K562 (cell line): ENCODE measurements around the gene NOTCH3. TPM values are rescaled to one million over a fixed set of nuclear protein-coding genes. Genes with fewer than 3 reads are reported as not detected.

Experiments used
- CTCFL ChIP-seq: IDR thresholded peaks from 2 replicates; pipeline ENCODE4 v1.6.1; 2011; ENCODE audit warnings: borderline replicate concordance, low read depth, mild to moderate bottlenecking, moderate library complexity, low read length; ENCODE audit not compliant: insufficient read depth, poor library complexity, severe bottlenecking
- EGR1 ChIP-seq: fragments of 450-650 bp; conservative IDR thresholded peaks from 2 replicates; pipeline ENCODE4 v1.6.1; 2017; ENCODE audit warnings: mild to moderate bottlenecking
- EWSR1 ChIP-seq: fragments of 450-650 bp; IDR thresholded peaks from 2 replicates; pipeline ENCODE4 v1.6.1; 2018; ENCODE audit warnings: borderline replicate concordance, mild to moderate bottlenecking, low read depth, moderate library complexity; ENCODE audit not compliant: partially characterized antibody
- FUS ChIP-seq: fragments of 200-400 bp; formaldehyde crosslinking; optimal IDR thresholded peaks from 2 replicates; pipeline ENCODE3; 2017; ENCODE audit warnings: low read depth, low read length
- HDGF ChIP-seq: fragments of 450-650 bp; IDR thresholded peaks from 2 replicates; pipeline ENCODE4 v1.6.1; 2016
- HMGN3 ChIP-seq: IDR thresholded peaks from 2 replicates; pipeline ENCODE4 v1.6.1; 2011; ENCODE audit warnings: borderline replicate concordance, low read depth, mild to moderate bottlenecking, mixed read lengths, low read length; ENCODE audit not compliant: insufficient read length; ENCODE audit errors: extremely low read depth
- MIER1 ChIP-seq: fragments of 450-650 bp; IDR thresholded peaks from 2 replicates; pipeline ENCODE4 v1.6.1; 2016; ENCODE audit warnings: antibody characterized with exemption, mild to moderate bottlenecking, low read depth
- SAFB ChIP-seq: fragments of 200-400 bp; formaldehyde crosslinking; IDR thresholded peaks from 2 replicates; pipeline ENCODE4 v1.6.1; 2017; ENCODE audit warnings: low read depth, low read length, borderline replicate concordance
- SMAD4 ChIP-seq: fragments of 250-450 bp; sonication (Bioruptor Pico); conservative IDR thresholded peaks from 2 replicates; pipeline ENCODE4 v1.8.0; 2021; ENCODE audit warnings: inconsistent platforms, mild to moderate bottlenecking, moderate library complexity
- TBP ChIP-seq: optimal IDR thresholded peaks from 2 replicates; pipeline ENCODE3; 2011; ENCODE audit warnings: low read depth, low read length, improper control_type of control experiment
- TCF3 ChIP-seq: sonication (generic); formaldehyde crosslinking; IDR thresholded peaks from 2 replicates; pipeline ENCODE4 v1.4.0; 2020; ENCODE audit warnings: mild to moderate bottlenecking, missing genetic modification reagents
- ZNF121 ChIP-seq: sonication (generic); formaldehyde crosslinking; conservative IDR thresholded peaks from 2 replicates; pipeline ENCODE4 v1.8.0; 2022; ENCODE audit warnings: missing genetic modification reagents
- polyA plus RNA-seq, 8 experiments: library from polyadenylated mRNA; depleted of rRNA in 4 of 8; stranded (reverse) in 5 of 8; unstranded in 3 of 8; fragments of >200 nt; fragmentation: Nextera tagmentation in 2 of 8; fragmentation: Illumina TruSeq in 1 of 8; extraction: Ambion mirVana in 2 of 8; extraction: Trizol in 1 of 8; gene quantifications; 2 replicates each; pipeline versions ENCODE4 v1.2.1 to v1.2.3, GENCODE V29; 2011 to 2014; ENCODE audit warnings: inconsistent platforms in 1 of 8, missing spikeins in 1 of 8
- total RNA-seq, 7 experiments: library from RNA; depleted of rRNA in 6 of 7; stranded (reverse); fragments of >200 nt in 6 of 7; fragmentation: Illumina TruSeq in 2 of 7; extraction: Trizol in 2 of 7; gene quantifications; 2 replicates each; pipeline versions ENCODE4 v1.2.1 to v1.2.3, GENCODE V29; 2011 to 2021; ENCODE audit warnings: low replicate concordance in 1 of 7
- TF ChIP-seq, protein P1 (sequence below): sonication (generic); formaldehyde crosslinking; IDR thresholded peaks from 2 replicates; pipeline ENCODE4 v1.8.0; 2022; ENCODE audit warnings: missing genetic modification reagents, mild to moderate bottlenecking, moderate library complexity, borderline replicate concordance
- TF ChIP-seq, protein P2 (sequence below): fragments of 450-650 bp; formaldehyde crosslinking; IDR thresholded peaks from 2 replicates; pipeline ENCODE4 v1.4.0; 2020; ENCODE audit warnings: mild to moderate bottlenecking, moderate library complexity

The NOTCH3 gene
- total and polyA plus RNA-seq, 9 of the 15 experiments (the other 6 are each of a cell fraction or from before 2014, with no cell fraction given) = under 0.01 to 1.2 (median 0.16) TPM

- TF ChIP-seq ZNF121 (no peak), TBP (peak; percentile 40), EWSR1 (no peak), EGR1 (peak; percentile 84), SAFB (no peak), CTCFL (no peak), MIER1 (0 out of 2 replicates have a peak, but pooled peaks have one; percentile 12), HMGN3 (peak; percentile 43), SMAD4 (no peak), HDGF (no peak), FUS (no peak), TCF3 (CRISPR knock-in tag) (0 out of 2 replicates have a peak, but pooled peaks have one; percentile 18)
- TF ChIP-seq, protein P1, sequence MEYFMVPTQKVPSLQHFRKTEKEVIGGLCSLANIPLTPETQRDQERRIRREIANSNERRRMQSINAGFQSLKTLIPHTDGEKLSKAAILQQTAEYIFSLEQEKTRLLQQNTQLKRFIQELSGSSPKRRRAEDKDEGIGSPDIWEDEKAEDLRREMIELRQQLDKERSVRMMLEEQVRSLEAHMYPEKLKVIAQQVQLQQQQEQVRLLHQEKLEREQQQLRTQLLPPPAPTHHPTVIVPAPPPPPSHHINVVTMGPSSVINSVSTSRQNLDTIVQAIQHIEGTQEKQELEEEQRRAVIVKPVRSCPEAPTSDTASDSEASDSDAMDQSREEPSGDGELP = peak; percentile 47; the same call in 1 of the 2 replicates
- TF ChIP-seq, protein P2, sequence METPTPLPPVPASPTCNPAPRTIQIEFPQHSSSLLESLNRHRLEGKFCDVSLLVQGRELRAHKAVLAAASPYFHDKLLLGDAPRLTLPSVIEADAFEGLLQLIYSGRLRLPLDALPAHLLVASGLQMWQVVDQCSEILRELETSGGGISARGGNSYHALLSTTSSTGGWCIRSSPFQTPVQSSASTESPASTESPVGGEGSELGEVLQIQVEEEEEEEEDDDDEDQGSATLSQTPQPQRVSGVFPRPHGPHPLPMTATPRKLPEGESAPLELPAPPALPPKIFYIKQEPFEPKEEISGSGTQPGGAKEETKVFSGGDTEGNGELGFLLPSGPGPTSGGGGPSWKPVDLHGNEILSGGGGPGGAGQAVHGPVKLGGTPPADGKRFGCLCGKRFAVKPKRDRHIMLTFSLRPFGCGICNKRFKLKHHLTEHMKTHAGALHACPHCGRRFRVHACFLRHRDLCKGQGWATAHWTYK (CRISPR knock-in tag) = peak; percentile 90; the same call in 1 of the 2 replicates
Observed at GRCh38 chr19:15125232-15126067, 75.3 kb downstream of the NOTCH3 start (continued).
